Stimulated activated CD4-positive, alpha-beta T cell treated with anti-CD3 and anti-CD28 coated beads, TNF-alpha, amount 100 ng/mL, for 1 hour (primary cell): ENCODE measurements around the gene DHRS2.

Experiments used
- DNase-seq, 3 donors: peaks; one replicate each; pipeline ENCODE4 v3.0.0-alpha.2; 2020; ENCODE audit warnings: low read depth in 3 of 3, low spot score in 1 of 3

The DHRS2 gene

DNA sequence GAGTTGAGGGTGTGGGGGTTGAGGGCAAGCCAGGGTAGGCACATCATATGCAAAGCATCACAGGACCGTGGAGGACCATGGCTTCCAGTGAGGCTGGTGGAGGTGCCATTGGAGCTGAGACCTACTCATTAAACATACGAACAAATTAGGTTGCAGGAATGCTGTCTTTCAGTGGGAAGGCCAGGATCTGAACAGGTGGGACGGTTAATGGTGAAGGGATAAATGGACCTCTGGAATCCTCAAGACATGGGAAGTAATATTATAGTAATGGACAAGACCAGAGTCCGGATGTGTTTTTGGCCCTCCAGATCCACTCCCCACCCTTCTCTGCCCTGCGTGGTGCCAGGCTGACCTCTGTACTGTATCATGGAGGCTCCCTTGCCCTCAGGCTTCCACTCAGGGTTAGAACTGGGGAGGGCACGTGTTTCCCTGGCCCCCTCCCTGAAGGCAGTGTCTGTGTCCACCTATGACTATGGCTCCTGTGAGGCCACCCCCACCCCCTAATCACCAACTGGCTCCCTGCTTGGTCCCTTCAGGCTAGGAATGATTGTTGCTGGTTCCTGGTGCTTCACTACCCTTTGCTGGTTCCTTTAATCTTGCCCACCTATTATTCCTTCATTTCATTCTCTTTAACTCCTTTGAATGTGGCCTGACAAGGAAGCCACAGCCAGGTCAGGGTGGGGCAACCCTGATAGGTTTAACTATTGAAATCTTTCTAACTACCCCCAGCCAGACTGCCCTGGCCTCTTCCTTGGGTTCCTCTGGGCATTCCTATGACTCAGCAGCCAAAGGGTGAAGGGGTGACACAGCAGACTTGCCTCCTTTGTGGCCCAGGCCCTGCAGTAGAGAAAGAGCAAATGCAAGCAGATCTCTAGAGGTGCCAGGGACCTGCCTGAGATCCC is 10.7 kb downstream of the DHRS2 start:
- no peak for DNase-seq

DNA sequence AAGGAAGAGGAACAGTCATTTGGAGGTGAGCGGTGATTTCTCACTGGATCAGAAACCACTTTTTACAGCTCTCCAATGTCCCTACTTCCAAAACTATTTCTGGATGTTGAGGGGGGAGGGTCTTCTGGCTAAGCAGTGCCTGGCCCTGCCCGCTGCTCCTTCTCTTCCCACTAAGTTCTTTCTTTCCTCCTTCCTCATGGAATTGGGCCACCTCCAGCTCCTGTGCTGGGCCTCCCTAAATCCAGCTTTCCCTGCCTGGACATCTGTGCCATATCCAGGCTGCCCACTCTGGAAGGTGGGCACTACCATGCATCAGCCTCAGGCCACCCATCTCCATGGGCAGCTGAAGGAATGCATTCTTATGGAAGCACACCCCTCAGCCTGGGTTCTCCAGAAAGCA is 11.5 kb downstream of the DHRS2 start:
- DNase-seq = no peak

DNA sequence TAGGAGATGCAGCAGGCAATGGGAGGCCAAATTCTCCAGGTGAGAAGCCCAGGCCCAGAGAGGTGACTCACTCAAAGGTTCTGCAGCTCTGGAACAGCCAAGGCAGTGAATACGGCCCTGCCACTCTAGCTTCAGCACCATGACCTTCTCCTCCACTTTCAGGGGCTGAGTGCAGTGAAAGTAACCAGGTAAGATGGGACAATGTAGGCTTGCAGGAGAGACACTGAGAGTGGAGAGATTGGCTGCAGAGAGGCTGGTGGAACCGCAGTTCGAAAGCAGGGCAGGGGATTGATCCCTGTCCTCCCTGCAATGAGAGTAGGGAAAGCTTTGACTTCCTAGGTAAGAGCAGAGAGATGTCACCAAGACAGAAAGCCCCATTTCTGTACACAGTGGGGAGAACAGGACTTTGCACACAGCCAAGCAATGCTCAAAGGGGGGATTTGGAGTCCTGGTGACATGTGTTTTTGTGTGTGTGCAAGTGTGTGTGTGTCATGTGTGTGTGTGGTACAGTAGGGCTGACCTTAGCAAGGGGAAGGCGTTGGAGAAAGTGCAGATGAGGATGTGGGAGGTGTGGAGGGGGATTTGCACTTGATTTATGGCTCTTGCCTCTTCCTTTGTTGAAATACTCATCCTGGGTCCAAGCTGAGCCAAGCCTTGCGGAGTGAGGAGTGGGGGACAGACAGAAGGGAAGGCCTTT is 12.7 kb downstream of the DHRS2 start:
- no peak for DNase-seq

DNA sequence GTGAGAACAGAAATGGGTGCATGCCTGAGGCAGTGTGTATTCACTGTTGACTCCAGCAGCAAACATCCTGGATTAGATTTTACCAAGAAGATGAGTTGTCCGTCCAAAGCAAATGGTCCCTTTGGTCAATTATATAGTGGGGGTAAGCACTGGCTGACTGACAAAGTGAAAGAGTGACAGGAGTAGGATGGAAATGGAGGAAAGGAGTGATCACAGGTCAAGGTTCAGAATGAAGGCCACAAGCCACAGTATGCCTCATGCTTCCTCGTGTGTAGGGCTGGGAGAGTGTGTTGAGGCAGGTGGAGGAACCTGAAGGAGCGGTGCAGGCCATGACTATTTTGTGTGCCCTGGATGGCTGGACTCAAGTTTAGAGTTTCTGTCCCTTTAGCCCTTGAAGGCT is 14.3 kb downstream of the DHRS2 start:
- no peak for DNase-seq

DNA sequence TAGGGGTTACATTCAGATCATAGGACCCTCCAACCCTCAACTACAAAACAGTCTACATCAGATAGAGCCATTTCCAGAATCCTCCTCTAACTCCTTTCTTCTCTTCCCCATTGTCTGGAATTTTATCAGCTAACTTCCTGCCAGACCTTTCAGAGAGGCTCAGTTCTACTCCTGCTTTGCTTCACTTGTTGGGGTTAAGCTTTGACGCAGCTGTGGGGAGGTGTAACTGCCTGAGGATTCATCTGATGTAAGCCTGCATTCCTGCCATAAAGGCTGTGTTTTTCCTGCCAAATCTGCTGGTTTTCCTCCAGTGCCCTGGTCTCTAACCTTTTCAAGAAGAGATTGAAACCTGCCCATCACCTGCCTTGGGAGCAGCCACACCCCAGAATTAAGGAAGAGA is 16.9 kb downstream of the DHRS2 start:
- DNase-seq = no peak

DNA sequence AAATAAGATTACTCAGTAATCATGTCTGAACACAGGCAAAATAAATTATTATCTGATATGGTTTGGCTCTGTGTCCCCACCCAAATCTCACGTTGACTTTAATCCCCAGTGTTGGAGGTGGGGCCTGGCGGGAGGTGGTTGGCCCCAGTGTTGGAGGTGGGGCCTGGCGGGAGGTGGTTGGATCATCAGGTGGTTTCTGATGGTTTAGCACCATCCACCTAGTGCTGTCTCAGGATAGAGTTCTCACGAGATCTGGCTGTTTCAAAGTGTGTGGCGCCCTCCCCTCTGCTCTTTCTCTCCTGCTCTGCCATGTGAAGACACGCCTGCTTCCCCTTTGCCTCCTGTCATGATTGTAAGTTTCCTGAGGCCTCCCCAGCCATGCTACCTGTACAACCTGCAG is 18.1 kb downstream of the DHRS2 start:
- no peak for DNase-seq

DNA sequence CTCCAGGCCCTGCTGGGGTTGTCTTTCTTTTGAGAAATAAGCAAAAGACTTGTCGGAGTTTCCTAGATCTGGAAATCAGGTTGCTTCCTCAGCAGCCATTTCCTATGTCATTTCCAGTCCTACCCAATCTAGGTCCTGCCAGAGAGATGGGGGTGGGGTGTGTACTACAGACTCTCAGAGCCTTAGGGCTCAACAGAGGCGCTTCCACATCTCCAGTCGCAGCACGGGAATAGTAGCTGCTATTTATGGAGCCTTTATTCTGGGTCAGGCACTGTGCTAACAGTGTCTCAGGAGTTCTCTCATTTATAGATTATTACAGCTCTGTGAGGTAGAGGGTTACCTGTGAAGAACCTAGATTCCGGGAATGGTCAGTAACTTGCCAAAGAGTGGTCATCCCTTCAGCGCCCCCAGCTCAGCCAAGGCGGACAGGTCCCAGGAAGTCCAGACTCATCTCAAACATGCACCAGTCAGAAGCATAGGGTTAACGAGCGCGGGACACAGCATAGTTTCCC is 21.9 kb downstream of the DHRS2 start:
- no peak for DNase-seq

DNA sequence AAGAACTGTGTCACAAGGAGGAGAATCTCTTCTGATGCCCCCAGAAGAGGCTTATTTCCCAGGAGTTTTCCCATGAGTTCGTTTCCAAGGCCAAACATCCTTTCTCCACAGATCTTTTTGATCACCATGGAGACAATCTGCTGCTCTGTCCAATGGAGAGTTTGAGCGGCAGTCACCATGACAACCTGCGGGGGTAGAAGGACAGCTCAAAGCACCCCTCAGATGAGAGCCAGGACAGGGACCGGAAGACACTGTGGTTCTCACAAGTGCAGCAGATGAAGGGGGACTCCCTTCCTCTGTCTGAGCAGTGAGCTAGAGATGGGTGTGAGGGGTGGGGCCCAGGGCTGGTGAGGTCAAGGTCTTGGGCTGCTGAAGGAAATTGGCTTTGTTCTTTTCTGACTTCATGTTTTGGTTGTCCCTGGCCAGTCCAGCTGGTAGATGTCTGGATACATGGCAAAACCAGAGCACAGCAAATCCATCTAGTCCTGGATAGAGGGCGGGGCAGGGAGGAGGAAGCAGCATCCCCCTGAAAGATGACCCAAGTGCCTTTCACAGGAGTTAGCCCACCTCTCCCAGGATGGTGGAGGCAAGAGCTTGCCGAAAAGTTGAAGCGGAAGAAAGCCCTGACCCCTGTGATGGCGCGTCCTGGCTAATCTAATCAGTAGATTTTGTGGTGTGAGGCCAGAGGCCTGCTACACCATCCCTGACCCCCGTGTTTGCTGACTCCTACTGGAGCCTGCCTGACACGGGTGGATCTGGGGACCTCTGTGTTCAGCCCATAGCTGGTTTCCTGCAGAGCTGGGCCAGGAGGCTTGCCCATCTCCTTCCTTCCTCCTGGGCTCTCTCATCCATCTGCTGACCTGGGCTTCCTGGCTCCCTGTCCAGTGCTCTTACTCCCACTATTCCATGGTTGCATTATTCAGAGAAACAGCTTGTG is 24.4 kb downstream of the DHRS2 start:
- no peak for DNase-seq

DNA sequence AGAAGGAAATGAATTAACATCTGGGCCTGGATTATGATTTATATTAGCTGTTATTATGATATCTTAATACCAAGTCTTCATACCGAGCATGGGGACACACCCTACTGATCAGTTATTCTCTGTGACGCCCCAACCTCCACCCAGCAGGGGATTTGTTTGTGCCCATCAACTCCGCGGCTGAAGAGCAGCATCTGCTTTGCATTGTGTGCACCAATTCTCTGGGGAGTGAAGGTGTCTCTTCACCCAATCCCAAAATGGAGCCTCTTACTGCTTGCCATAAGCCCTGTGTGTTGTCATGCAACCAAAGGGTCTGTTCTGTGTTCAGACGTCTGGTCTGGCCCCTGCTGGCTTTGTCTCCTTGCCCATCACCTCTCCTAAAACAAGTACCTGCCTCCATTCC is 25.4 kb downstream of the DHRS2 start:
- no peak for DNase-seq

DNA sequence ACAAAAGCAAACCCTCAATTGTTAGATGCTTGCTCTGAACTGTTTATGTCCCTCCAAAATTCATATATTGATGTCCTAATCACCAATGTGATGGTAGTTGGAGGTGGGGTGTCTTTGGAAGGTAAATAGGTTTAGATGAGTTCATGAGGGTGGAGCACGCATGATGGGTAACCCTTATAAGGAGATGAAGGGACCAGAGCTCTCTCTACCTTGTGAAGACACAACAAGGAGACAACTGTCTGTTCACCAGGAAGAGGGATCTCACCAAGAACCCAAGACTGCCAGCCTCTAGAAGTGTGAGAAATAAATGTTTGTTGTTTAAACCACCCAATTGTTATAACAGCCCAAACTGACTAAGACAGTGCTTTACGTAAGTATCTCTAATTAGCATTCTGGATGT is 27.0 kb downstream of the DHRS2 start:
- no peak for DNase-seq

DNA sequence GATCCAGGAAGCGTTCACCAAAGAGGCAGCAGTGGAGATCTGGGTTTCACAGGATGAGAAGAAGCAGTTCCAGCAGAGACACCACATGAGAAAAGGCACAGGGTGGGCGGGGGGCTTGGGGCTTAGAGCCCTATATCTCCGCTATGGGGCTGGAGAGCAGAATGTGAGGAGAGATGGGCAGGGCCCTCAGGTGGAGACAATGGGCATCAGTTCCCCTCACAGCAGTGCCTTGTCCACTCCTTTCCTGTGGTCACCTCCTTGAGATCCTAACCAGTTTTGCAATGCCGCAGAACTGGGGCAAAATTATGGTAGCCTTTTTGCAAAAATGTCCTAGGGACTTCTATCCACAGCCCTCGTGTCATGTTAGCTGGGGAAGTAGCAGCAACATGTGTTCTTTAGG is 27.5 kb downstream of the DHRS2 start:
- no peak for DNase-seq

DNA sequence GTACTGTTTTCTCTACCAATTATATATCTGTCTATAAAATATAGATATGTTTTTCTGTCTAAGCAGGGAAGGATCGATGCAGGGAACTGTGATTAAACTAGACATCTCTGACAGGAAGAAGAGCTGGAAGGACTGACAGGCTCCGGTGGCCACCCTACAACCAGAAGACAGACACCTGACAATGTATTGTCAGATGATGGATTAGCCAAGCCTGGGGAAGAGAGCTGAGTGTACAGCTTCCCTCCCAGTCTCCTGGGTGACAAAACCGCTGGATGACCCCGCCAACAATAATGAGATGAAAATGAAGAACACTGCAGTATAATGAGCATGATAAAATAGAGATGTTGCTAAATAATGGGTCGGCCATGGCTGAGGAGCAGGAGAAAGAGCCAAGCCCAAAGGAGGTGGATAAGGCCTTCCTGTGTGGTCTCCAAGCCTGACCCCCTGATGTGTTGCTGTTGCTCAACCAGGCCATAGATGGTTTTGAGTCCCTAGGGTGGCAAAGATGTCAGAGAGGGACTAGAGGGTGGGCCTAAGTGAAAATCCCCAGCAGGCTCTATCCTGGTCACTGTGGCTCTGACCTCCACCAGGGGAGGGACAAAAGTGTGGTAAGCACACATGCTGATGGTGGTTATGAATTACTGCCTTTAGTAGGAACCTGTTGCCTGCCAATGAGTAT is 28.2 kb downstream of the DHRS2 start:
- DNase-seq = no peak

DNA sequence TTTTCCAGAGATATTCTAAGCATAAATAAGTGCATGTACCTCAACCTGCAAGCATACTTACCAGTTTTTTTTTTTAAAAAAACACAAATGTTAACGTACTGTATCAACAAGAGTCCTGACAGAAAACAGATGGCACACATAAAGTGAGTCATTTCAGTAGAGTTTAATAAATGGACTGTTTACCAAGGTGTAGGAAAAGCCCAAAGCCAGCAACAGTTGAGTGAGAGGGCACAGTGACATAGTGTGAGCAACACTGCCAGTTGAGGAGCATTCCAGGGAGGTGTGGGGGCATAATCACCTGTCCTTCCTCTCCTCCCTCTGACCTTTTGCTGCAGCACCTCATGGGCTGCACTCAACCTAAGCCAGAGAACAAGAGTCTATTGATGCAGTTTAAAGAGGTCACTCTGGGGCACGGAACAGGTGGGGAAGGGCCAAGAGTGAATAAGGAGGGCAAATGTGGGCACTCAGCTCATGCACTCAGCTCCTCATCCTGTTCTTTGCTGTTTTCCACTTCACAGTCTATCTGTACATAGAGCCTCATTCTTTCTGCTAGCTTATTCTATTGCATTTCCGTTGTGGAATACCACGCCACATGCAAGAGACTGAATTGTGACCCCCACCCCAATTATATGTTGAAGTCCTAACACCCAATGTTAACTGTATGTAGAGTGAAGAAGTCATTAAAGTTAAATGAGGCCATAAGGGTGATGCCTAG is 29.3 kb downstream of the DHRS2 start:
- no peak for DNase-seq

DNA sequence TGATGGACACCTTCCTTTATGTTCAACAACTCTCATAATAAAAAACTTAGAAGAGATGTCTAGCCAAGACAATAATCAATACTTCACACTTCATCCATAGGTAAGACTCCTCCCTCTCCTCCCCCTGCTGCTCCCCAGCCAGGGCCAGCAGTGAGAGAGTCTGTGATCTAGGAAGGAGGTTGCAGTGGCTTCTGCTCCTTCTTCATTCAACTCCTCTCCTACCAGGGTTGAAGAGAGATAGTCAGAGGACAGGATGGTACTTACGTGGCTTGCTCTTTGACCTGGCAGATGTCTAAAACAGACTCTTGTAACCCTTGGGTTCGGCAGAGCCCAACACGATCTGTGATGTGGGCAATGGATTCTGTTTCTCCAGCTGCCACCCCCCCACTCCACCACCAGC is 31.0 kb downstream of the DHRS2 start:
- DNase-seq = no peak

DNA sequence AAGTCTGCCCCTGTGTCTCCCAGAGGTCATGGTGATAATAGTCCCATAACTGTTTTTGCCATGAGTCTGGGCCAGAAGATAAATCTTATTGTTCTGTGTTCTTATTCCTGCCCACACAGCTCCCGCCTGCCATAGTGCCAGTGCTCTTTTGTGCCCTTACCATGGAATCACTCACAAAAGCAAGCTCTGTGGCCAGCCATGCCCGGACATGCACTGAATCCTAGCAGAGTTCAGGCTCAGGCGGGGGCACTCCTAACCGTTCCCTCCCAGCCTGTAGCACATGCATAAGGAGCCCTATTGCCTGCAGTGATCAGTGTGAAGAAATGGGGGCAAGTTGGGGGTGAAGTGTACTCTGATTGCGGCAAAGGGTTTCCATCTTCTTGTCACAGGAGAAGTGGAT is 33.3 kb downstream of the DHRS2 start:
- no peak for DNase-seq

DNA sequence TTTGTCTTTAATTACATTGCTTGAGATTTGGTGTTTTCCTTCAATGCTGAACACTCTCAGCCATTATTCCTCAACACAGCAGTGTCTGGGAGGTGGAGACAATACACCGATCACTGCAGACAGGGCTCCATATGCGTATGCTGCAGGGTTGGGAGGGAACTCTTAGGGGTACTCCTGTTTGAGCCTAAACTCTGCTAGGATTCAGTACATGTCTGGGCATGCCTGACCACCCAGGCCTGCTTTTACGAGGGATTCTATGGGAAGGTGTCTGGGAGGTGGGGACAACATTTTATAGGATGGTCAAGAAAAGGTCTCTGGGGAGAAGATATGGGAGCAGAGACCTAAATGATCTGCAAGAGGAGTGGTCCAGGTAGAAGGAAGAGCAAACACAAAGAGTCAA is 34.3 kb downstream of the DHRS2 start:
- DNase-seq = no peak

DNA sequence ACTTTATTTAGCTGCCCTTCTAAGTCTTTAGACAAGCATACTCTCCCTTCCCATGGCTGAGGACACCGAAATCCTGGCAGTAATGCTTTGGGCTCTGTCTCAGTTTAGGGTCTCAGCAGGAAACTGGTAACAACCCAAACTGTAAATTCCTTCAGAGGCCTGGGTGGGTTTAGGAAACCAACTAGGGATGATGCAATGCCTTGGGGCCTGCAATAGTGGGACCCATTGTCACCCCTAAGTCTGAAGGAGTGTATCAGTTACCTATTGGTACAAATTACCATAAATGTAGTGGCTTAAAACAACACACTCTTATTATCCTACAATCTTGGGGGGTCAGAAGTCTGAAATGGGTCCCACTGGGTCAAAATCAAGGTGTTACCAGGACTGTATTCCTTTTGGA is 36.0 kb downstream of the DHRS2 start:
- DNase-seq = no peak

DNA sequence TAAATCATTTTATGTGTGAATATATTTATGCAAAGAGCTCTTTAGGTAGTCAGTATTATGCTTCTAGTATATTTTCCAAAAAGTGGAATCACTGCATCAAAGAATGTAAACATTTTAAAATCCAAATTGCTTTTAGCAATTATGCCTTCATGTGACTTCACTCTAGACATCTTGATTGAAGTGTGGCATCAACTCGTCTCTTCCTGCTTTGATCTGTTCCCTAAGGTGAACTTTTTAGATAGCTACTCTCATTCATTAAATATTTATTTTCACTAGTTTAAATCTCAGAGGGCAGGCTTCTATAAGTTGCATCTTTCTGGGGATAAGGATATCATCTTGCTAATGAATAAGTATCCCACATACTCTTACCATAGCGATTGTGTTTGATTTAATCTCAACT is 39.2 kb downstream of the DHRS2 start:
- DNase-seq = no peak

DNA sequence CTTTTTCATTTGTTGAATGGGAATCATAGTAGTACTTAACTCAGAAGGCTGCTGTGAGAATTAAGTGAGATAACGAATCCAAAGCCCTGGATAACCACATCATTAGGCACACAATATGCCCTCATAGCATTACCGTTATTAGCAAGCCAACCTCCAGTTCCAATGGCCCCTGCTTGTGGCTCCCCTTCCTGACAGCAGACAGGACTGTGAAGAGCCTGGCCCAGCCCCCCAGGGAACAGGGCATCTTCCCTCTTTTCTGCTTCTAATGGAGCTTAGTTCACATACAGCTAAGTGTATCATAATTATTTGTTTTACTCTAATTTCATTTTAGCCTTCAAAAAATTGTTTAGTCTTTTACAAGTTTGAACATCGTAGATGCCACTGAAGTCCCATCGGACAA is 39.7 kb downstream of the DHRS2 start:
- DNase-seq = no peak

DNA sequence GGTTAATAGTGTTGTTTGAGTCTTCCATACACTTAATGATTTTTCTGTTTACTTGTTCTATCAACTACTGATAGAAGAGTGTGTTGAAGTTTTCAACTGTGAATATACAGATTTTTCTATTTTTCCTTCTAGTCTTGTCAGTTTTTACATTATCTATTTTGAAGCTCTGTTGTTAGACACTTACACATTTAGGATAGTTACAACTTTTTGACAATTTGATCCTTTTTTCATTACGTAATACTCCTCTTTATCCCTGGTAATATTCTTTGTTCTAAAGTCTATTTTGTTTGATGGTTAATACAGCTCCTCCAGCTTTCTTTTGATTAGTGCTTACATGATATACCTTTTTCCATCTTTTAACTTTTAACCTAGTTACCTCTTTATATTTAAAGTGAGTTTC is 45.2 kb downstream of the DHRS2 start:
- no peak for DNase-seq
